ENCODE measurements around the gene ZIC4. TPM values are rescaled to one million over a fixed set of nuclear protein-coding genes. Genes with fewer than 3 reads are reported as not detected.

Gene ZIC4
- total RNA-seq, 2 experiments from 2014 or later = not detected

GRCh38 chr3:147373301-147373700 is 33.0 kb downstream of the ZIC4 start:
- ChIA-PET CTCF (no interaction called here), POLR2A (no interaction called here)
- Mint-ChIP-seq H3K27me3 (peaks cover 70% of the 10 kb centered on the region), H3K9me3 (no peaks in the 10 kb centered on the region), H3K27ac (no peak overlapping the region), H3K4me3 (no peak overlapping the region), H3K4me1 (no peaks in the 10 kb centered on the region), H3K36me3 (ENCODE audit: low read depth) (no peaks in the 10 kb centered on the region)
- DNase-seq = no peak

DNA sequence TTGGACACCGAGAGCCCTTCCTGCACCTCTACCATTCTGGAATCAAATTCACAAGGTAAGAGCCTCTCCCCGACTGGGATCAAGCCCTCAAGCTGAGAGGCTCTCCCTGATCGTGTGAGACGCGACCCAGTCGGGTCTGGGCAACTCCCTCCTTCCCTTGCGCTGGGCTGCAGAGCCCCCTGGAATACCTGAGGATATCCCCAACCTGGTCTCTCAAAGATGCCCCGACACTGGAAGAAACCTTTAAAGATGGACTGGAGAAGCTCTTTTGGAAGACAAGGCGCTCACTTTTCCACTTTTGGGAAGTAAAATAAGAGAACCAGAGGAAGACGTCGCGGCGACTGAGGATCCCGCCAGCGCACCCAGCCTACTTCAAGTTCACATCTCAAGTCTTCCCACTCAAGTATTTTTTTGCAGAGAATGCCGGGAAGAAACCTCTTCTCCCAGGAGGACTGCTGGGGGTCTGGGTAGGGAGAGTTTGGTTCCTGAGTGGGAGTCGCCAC is 33.8 kb downstream of the ZIC4 start:
- H3K27ac Mint-ChIP-seq = no peak overlapping the region
- no peaks in the 10 kb centered on the region for H3K4me1 Mint-ChIP-seq
- ChIA-PET POLR2A (no interaction called here), CTCF (no interaction called here)
- peaks cover 70% of the 10 kb centered on the region for H3K27me3 Mint-ChIP-seq
- H3K4me3 Mint-ChIP-seq = no peak overlapping the region
- DNase-seq = no peak
- no peaks in the 10 kb centered on the region for H3K9me3 Mint-ChIP-seq
- H3K36me3 Mint-ChIP-seq (ENCODE audit: low read depth) = no peaks in the 10 kb centered on the region

DNA sequence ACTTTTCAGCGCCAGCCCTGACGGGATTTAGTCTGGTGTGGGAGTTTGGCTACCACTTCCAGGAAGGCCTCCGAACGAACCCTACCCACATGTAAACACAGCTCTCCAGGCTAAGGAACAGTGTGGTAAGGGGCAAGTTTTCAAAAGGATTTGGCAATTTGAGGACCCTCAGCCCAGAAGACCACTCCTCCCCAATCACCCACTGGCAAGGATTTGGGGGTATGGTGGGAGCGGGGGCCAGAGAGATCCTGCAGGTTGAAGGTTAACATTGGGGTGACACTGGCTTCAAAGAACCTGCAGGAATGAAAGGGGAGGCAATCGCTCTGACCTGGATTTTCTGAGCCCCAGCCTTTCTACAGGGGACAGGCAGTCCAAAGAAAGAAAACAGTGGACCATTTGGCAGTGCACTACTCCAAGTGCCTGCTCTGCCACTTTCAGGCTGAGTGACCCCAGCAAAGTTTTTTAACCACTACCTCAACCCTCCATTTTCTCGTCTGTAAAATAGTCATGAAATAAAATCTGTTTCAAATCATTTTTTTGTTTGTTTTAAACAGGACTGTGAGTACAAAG is 34.5 kb downstream of the ZIC4 start:
- CTCF ChIA-PET = no interaction called here
- no peaks in the 10 kb centered on the region for H3K36me3 Mint-ChIP-seq (ENCODE audit: low read depth)
- H3K27me3 Mint-ChIP-seq = peaks cover 64% of the 10 kb centered on the region
- POLR2A ChIA-PET = no interaction called here
- DNase-seq = no peak
- no peaks in the 10 kb centered on the region for H3K9me3 Mint-ChIP-seq
- no peak overlapping the region for H3K4me3 Mint-ChIP-seq
- no peak overlapping the region for H3K27ac Mint-ChIP-seq
- H3K4me1 Mint-ChIP-seq = no peaks in the 10 kb centered on the region

GRCh38 chr3:147371140-147371539 is 35.2 kb downstream of the ZIC4 start:
- Mint-ChIP-seq H3K27me3 (peaks cover 64% of the 10 kb centered on the region), H3K9me3 (no peaks in the 10 kb centered on the region), H3K27ac (no peak overlapping the region), H3K36me3 (ENCODE audit: low read depth) (no peaks in the 10 kb centered on the region), H3K4me1 (no peaks in the 10 kb centered on the region), H3K4me3 (no peak overlapping the region)
- CTCF ChIA-PET = interaction anchor here (0.6 kb wide), 1 partner anchor 504 kb away, joined by 3 read pairs; no protein-coding TSS in a partner anchor
- POLR2A ChIA-PET = no interaction called here
- no peak for DNase-seq

- H3K4me3 Mint-ChIP-seq = no peak overlapping the region
- no peak for DNase-seq
- H3K27ac Mint-ChIP-seq = no peak overlapping the region
- H3K36me3 Mint-ChIP-seq (ENCODE audit: low read depth) = no peaks in the 10 kb centered on the region
- H3K27me3 Mint-ChIP-seq = peaks cover 61% of the 10 kb centered on the region
- CTCF ChIA-PET = no interaction called here
- H3K9me3 Mint-ChIP-seq = no peaks in the 10 kb centered on the region
- H3K4me1 Mint-ChIP-seq = no peaks in the 10 kb centered on the region
- POLR2A ChIA-PET = no interaction called here
Measured at GRCh38 chr3:147370349-147370748, 36.0 kb downstream of the ZIC4 start.

GRCh38 chr3:147369661-147370123 is 36.7 kb downstream of the ZIC4 start:
- no peaks in the 10 kb centered on the region for H3K36me3 Mint-ChIP-seq (ENCODE audit: low read depth)
- ChIA-PET CTCF (no interaction called here), POLR2A (no interaction called here)
- peaks cover 61% of the 10 kb centered on the region for H3K27me3 Mint-ChIP-seq
- no peaks in the 10 kb centered on the region for H3K4me1 Mint-ChIP-seq
- no peak overlapping the region for H3K4me3 Mint-ChIP-seq
- no peak for DNase-seq
- H3K27ac Mint-ChIP-seq = peak overlapping the region; percentile 19
- no peaks in the 10 kb centered on the region for H3K9me3 Mint-ChIP-seq

GRCh38 chr3:147369231-147369630 is 37.1 kb downstream of the ZIC4 start:
- Mint-ChIP-seq H3K27me3 (peaks cover 61% of the 10 kb centered on the region), H3K4me3 (no peak overlapping the region), H3K36me3 (ENCODE audit: low read depth) (no peaks in the 10 kb centered on the region), H3K4me1 (no peaks in the 10 kb centered on the region), H3K9me3 (no peaks in the 10 kb centered on the region), H3K27ac (peak overlapping the region; percentile 19)
- POLR2A ChIA-PET = no interaction called here
- no peak for DNase-seq
- CTCF ChIA-PET = interaction anchor here (1.3 kb wide), 1 partner anchor 11 kb away, joined by 3 read pairs; no protein-coding TSS in a partner anchor

- Mint-ChIP-seq H3K4me1 (no peaks in the 10 kb centered on the region), H3K36me3 (ENCODE audit: low read depth) (no peaks in the 10 kb centered on the region), H3K9me3 (no peaks in the 10 kb centered on the region), H3K4me3 (no peak overlapping the region), H3K27me3 (peaks cover 57% of the 10 kb centered on the region), H3K27ac (no peak overlapping the region)
- DNase-seq = no peak
- POLR2A ChIA-PET = no interaction called here
- CTCF ChIA-PET = interaction anchor here (1.3 kb wide), 1 partner anchor 10 kb away, joined by 3 read pairs; no protein-coding TSS in a partner anchor
Measured at GRCh38 chr3:147368561-147369221, 37.7 kb downstream of the ZIC4 start.

DNA sequence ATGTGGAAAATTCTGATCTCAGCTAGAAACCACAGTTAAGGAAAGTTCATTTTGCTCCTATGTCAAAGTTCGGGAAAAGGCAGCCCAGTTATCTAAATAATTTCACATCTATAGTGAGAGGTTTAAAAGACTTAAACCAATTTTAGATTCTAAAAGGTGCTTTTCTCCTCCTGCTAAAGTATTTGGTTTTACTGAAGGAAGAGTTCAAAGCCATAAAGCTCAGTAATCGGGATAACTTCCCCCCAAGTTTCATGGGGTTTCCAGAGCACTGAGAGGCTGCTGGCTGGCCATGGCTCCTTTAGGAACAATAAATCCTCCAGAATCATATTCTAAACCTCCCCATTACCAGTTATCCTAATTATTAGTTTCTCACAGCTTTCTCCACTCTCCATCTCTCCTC is 38.2 kb downstream of the ZIC4 start:
- no peaks in the 10 kb centered on the region for H3K9me3 Mint-ChIP-seq
- no peak overlapping the region for H3K27ac Mint-ChIP-seq
- no peak for DNase-seq
- H3K27me3 Mint-ChIP-seq = peaks cover 51% of the 10 kb centered on the region
- ChIA-PET CTCF (interaction anchor here (1.3 kb wide), 1 partner anchor 10 kb away, joined by 3 read pairs; no protein-coding TSS in a partner anchor), POLR2A (no interaction called here)
- no peaks in the 10 kb centered on the region for H3K36me3 Mint-ChIP-seq (ENCODE audit: low read depth)
- no peak overlapping the region for H3K4me3 Mint-ChIP-seq
- no peaks in the 10 kb centered on the region for H3K4me1 Mint-ChIP-seq

DNA sequence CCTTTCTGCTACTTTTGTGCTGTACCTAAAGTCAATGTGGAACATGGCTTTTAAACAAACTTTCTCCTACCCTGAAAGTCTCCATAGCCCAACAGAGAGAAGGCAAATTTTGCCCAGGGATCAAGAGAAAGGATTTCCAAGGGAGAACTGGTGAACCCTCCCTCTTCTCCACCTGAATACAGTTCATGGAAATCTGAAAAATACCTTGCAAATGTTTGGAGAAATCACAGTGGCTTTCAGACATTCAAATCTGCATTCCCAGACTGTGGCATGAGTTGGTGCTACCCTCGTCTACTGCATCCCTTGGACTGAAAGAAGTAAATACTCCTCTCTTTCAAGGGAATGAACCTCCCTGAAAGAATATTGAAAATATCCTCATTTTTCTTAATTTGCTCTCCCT is 38.7 kb downstream of the ZIC4 start:
- Mint-ChIP-seq H3K27me3 (peaks cover 48% of the 10 kb centered on the region), H3K9me3 (no peaks in the 10 kb centered on the region), H3K4me3 (no peak overlapping the region), H3K4me1 (no peaks in the 10 kb centered on the region), H3K27ac (no peak overlapping the region), H3K36me3 (ENCODE audit: low read depth) (no peaks in the 10 kb centered on the region)
- ChIA-PET CTCF (interaction anchor here (1.3 kb wide), 1 partner anchor 9 kb away, joined by 3 read pairs; no protein-coding TSS in a partner anchor), POLR2A (no interaction called here)
- DNase-seq = no peak

DNA sequence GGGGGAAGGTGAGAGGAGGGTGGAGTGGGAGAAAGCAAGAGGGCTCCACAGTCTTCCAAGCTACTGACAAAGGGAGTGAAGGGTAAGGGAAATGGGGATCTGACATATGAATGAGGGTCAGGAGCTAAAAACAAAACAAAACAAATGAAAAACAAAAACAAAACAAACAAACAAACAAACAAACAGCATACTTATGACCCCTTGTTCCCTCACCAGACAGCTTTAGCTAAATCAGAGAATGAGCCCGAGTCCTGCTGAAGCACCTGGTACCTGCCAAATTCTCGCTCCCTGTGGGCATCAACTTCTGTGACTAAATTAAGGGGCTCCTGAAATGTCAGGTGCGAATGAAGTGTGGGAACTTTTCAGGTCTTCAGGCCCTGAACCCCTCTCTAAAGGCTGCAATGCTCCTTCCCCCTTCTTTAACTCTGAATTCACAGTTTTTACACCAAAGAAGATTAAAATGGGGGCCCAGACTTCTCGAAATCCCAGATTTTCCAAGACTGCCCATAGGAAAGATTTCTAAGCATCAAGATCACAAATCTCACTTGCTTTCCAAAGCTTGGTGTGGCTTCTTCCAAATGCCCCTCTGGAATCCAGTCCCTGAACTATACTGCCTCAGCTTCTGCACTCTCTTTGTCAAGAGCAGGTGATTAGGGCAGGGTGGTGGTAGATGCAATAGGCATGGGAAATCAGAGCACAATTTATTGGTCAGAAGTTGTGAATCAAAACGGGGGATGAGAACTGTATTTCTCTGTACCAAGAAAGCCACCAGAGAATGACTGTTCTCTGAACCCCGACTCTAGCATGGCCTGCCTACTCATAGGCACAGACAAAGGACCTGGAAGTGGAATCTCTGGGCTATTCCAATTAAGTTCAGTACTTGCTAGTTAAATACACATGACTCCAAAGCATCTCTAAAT is 40.9 kb downstream of the ZIC4 start:
- Mint-ChIP-seq H3K4me1 (no peaks in the 10 kb centered on the region), H3K4me3 (no peak overlapping the region), H3K9me3 (no peaks in the 10 kb centered on the region), H3K36me3 (ENCODE audit: low read depth) (no peaks in the 10 kb centered on the region), H3K27me3 (peaks cover 40% of the 10 kb centered on the region), H3K27ac (no peak overlapping the region)
- DNase-seq = no peak
- ChIA-PET POLR2A (no interaction called here), CTCF (no interaction called here)

GRCh38 chr3:147364771-147365170 is 41.6 kb downstream of the ZIC4 start:
- POLR2A ChIA-PET = no interaction called here
- Mint-ChIP-seq H3K36me3 (ENCODE audit: low read depth) (no peaks in the 10 kb centered on the region), H3K27ac (no peak overlapping the region)

More at GRCh38 chr3:147364771-147365170, 41.6 kb downstream of the ZIC4 start:
- Mint-ChIP-seq H3K4me3 (no peak overlapping the region), H3K27me3 (peaks cover 40% of the 10 kb centered on the region), H3K4me1 (no peaks in the 10 kb centered on the region), H3K9me3 (no peaks in the 10 kb centered on the region)
- CTCF ChIA-PET = no interaction called here
- DNase-seq = no peak

Measured in activated CD4-positive, alpha-beta T cell treated with anti-CD3 and anti-CD28 coated beads, Interleukin-2, amount 10 ng/mL, durations not matched to agents 7 days and 5 days (primary cell).